GM10248 (cell line): ENCODE measurements around the gene MYH6.

ENCODE experiments used
- CTCF ChIA-PET: fragments of 300-600 bp; sonication (Branson Sonifier 250); formaldehyde crosslinking; extraction: SDS; loops from one replicate; lab custom pipeline; 2021; ENCODE audit warnings: antibody characterized with exemption; lab: Yijun Ruan, JAX
- POLR2A ChIA-PET: fragments of 350-650 bp; sonication (Branson Sonifier 250); formaldehyde crosslinking; extraction: SDS; loops from one replicate; lab custom pipeline; 2020; ENCODE audit warnings: antibody characterized with exemption; lab: Yijun Ruan, JAX
- DNase-seq: peaks from one replicate; pipeline ENCODE4 v3.0.0; 2012; ENCODE audit errors: extremely low spot score
- TF ChIP-seq, protein P1 (sequence below): IDR thresholded peaks from 2 replicates; pipeline ENCODE4 v1.5.1; 2012; ENCODE audit warnings: mild to moderate bottlenecking, low read depth; ENCODE audit errors: extremely low read depth, missing control alignments, control extremely low read depth

MYH6 gene

GRCh38 chr14:23352506-23353432 is 55.3 kb downstream of the MYH6 start, which contains the start of gene SLC22A17:
Gene SLC22A17 (minus strand): TSS chr14:23352887.
- ChIA-PET CTCF (interaction anchor here (1.3 to 1.6 kb wide), 3 partner anchors 26 to 89 kb away, joined by 3 to 6 read pairs (median 3); no protein-coding TSS in a partner anchor), POLR2A (no interaction called here)
- DNase-seq: no peak
- TF ChIP-seq, protein P1, sequence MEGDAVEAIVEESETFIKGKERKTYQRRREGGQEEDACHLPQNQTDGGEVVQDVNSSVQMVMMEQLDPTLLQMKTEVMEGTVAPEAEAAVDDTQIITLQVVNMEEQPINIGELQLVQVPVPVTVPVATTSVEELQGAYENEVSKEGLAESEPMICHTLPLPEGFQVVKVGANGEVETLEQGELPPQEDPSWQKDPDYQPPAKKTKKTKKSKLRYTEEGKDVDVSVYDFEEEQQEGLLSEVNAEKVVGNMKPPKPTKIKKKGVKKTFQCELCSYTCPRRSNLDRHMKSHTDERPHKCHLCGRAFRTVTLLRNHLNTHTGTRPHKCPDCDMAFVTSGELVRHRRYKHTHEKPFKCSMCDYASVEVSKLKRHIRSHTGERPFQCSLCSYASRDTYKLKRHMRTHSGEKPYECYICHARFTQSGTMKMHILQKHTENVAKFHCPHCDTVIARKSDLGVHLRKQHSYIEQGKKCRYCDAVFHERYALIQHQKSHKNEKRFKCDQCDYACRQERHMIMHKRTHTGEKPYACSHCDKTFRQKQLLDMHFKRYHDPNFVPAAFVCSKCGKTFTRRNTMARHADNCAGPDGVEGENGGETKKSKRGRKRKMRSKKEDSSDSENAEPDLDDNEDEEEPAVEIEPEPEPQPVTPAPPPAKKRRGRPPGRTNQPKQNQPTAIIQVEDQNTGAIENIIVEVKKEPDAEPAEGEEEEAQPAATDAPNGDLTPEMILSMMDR: no peak

- TF ChIP-seq, protein P1: no peak
- DNase-seq: no peak
- POLR2A ChIA-PET: no interaction called here
- CTCF ChIA-PET: interaction anchor here (1.3 to 1.6 kb wide), 2 partner anchors 28 to 88 kb away, joined by 3 to 6 read pairs; no protein-coding TSS in a partner anchor
These were observed 56.2 kb downstream of the MYH6 start for GRCh38 chr14:23351681-23352505.

- DNase-seq: no peak
- TF ChIP-seq, protein P1: no peak
- CTCF ChIA-PET: interaction anchor here (1.2 kb wide), 1 partner anchor 31 kb away, joined by 5 read pairs; no protein-coding TSS in a partner anchor
- POLR2A ChIA-PET: no interaction called here
These were observed 58.8 kb downstream of the MYH6 start for GRCh38 chr14:23349156-23349845.

GRCh38 chr14:23348297-23348655 is 59.8 kb downstream of the MYH6 start:
- DNase-seq: no peak
- CTCF ChIA-PET: interaction anchor here (1.2 kb wide), 1 partner anchor 76 kb away, joined by 3 read pairs; no protein-coding TSS in a partner anchor
- TF ChIP-seq, protein P1: no peak
- POLR2A ChIA-PET: no interaction called here

DNA sequence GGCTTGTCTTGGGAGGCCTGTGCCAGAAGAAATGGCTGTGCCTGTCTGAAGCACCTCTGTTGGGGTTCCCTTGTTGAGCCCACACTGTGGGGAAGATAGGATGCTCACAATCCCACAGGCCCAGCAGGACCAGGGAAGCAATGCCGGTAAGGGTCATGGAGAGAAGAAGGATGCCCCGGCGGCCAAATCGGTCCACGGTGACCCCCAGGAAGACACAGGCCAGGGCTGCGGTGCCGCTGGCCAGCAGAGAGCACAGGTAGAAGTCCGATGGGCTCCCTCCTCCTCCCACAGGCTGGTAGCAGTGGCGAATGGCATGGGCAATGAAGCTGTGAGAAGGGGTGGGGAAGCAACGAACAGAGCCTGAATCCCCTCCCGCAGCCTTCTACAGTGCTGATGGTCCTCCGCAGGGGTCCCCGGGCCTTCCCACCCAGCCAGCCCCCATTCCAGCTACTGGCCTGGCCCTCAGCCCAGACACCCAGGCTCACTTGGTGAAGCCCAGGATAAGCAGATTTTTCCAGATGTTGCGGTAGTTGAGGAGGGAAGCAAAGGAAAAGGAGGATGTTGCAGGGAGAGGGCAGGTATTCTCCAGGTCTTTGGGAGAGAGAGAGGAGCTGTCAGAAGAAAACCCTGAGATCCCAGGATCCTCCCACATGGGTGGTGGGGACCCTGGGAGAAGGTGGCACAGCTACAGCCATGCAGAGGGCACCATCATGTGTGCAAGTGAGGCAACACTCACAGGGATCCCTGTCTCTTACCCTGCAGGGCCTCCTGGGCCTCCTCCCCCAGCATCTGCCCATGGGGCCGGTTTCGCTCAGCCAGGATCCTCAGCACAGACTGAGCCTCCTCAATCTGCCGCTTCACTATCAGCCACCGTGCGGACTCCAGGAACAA is 60.4 kb downstream of the MYH6 start:
- DNase-seq: no peak
- ChIA-PET POLR2A (no interaction called here), CTCF (interaction anchor here (1.2 kb wide), 1 partner anchor 76 kb away, joined by 3 read pairs; no protein-coding TSS in a partner anchor)
- TF ChIP-seq, protein P1: no peak
